ENCODE results near the gene CHD2. TPM values are rescaled to one million over a fixed set of nuclear protein-coding genes. Genes with fewer than 3 reads are reported as not detected.

Gene CHD2
- total and polyA plus RNA-seq, 4 donors, result 13.9 to 90.2 (median 49.4) TPM

- no peak for DNase-seq (ENCODE audit: low spot score)
- WGBS, result 93% methylated on average over 3 of the region's 3 CpGs
- Histone ChIP-seq H3K27me3 (ENCODE audit: control insufficient read depth in 4 of 4, insufficient read depth in 4 of 4, low read length in 3 of 4) (no peaks in the 10 kb centered on the region), H3K4me1 (ENCODE audit: control insufficient read depth in 4 of 4, insufficient read depth in 4 of 4, low read length in 3 of 4) (peaks cover 2 to 18% (median 4%) of the 10 kb centered on the region in 4 donors), H3K9me3 (ENCODE audit: control insufficient read depth in 4 of 4, low read length in 3 of 4) (no peaks in the 10 kb centered on the region), H3K9ac (ENCODE audit: low read depth in 1 of 2, low read length in 2 of 2) (no peak overlapping the region), H3K27ac (ENCODE audit: low read depth in 1 of 2, low read length in 2 of 2) (no peak overlapping the region), H3K4me3 (ENCODE audit: low read depth in 1 of 3, low read length in 3 of 3) (no peak overlapping the region), H3K36me3 (ENCODE audit: control insufficient read depth in 4 of 4, insufficient read depth in 3 of 4, low read depth in 1 of 4, low read length in 3 of 4) (peaks cover 0 to 51% (median 36%) of the 10 kb centered on the region in 4 donors)
- TF ChIP-seq RXRA (IDR thresholded peaks at IDR 0.05) (no peak), GABPA (IDR thresholded peaks at IDR 0.05 in 1 of 2, conservative IDR thresholded peaks at IDR 0.05 in 1 of 2) (no peak), RAD21 (IDR thresholded peaks at IDR 0.05) (no peak), FOXA1 (IDR thresholded peaks at IDR 0.05) (no peak), HNF4G (IDR thresholded peaks at IDR 0.05) (no peak), CTCF (IDR thresholded peaks at IDR 0.05; ENCODE audit: low read depth, low read length, missing input control) (no peak), YY1 (IDR thresholded peaks at IDR 0.05) (no peak), ATF3 (IDR thresholded peaks at IDR 0.05) (no peak), REST (IDR thresholded peaks at IDR 0.05) (no peak), ZBTB33 (IDR thresholded peaks at IDR 0.05) (no peak), NR2F2 (IDR thresholded peaks at IDR 0.05) (no peak)
These were observed 7.9 kb upstream of the CHD2 start for GRCh38 chr15:92892201-92892555.

- Histone ChIP-seq H3K9ac (ENCODE audit: low read depth in 1 of 2, low read length in 2 of 2) (no peak overlapping the region), H3K9me3 (ENCODE audit: control insufficient read depth in 4 of 4, low read length in 3 of 4) (no peaks in the 10 kb centered on the region), H3K27ac (ENCODE audit: low read depth in 1 of 2, low read length in 2 of 2) (no peak overlapping the region), H3K4me3 (ENCODE audit: low read depth in 1 of 3, low read length in 3 of 3) (no peak overlapping the region), H3K36me3 (ENCODE audit: control insufficient read depth in 4 of 4, insufficient read depth in 3 of 4, low read depth in 1 of 4, low read length in 3 of 4) (peaks cover 0 to 51% (median 38%) of the 10 kb centered on the region in 4 donors), H3K27me3 (ENCODE audit: control insufficient read depth in 4 of 4, insufficient read depth in 4 of 4, low read length in 3 of 4) (no peaks in the 10 kb centered on the region), H3K4me1 (ENCODE audit: control insufficient read depth in 4 of 4, insufficient read depth in 4 of 4, low read length in 3 of 4) (peaks cover 2 to 13% (median 4%) of the 10 kb centered on the region in 4 donors)
- WGBS, result 55% methylated on average over 2 of the region's 2 CpGs
- no peak for DNase-seq (ENCODE audit: low spot score)
- no peak for TF ChIP-seq HNF4A (conservative IDR thresholded peaks at IDR 0.05)
- TF ChIP-seq ATF3 (IDR thresholded peaks at IDR 0.05), result no peak
These were observed 6.9 kb upstream of the CHD2 start for GRCh38 chr15:92893200-92893599.
